MM.1S (cell line): Measurements from ENCODE around the gene FAM118B.

Source experiments
- DNase-seq: peaks from one replicate; pipeline ENCODE4 v3.0.0-alpha.2; 2015
- H2AFZ ChIP-seq: fragments of 300-600 bp; sonication (generic); 2 replicates; pipeline ENCODE4 v1.6.0; 2016; ENCODE audit warnings: antibody characterized with exemption, low read length
- H3F3A ChIP-seq: fragments of 300-600 bp; sonication (generic); 2 replicates; pipeline ENCODE4 v1.6.1; 2016; ENCODE audit warnings: mild to moderate bottlenecking, antibody characterized with exemption, low read length, moderate library complexity, mixed read lengths; ENCODE audit not compliant: insufficient read depth
- H3K27ac ChIP-seq: fragments of 300-600 bp; sonication (generic); 2 replicates; pipeline ENCODE4 v1.5.1; 2016; ENCODE audit warnings: mild to moderate bottlenecking, low read length
- H3K27me3 ChIP-seq: fragments of 300-600 bp; sonication (generic); replicated peaks from 2 replicates; pipeline ENCODE4 v1.6.0; 2016; ENCODE audit warnings: low read length; ENCODE audit not compliant: insufficient read depth
- H3K36me3 ChIP-seq: fragments of 300-600 bp; sonication (generic); replicated peaks from 2 replicates; pipeline ENCODE4 v1.6.1; 2016; ENCODE audit warnings: mild to moderate bottlenecking, low read length, mixed read lengths; ENCODE audit not compliant: insufficient read depth
- H3K4me1 ChIP-seq: fragments of 300-600 bp; sonication (generic); 2 replicates; pipeline ENCODE4 v1.6.1; 2016; ENCODE audit warnings: low read length, mixed read lengths
- H3K4me2 ChIP-seq: fragments of 300-600 bp; sonication (generic); 2 replicates; pipeline ENCODE4 v1.6.0; 2016; ENCODE audit warnings: low read depth, low read length
- H3K4me3 ChIP-seq: fragments of 300-600 bp; sonication (generic); 2 replicates; pipeline ENCODE4 v1.5.1; 2016; ENCODE audit warnings: low read length, mixed read lengths
- H3K79me2 ChIP-seq: fragments of 300-600 bp; sonication (generic); 2 replicates; pipeline ENCODE4 v1.6.1; 2016; ENCODE audit warnings: mixed run types, low read length, mixed read lengths
- H3K9ac ChIP-seq: fragments of 300-600 bp; sonication (generic); 2 replicates; pipeline ENCODE4 v1.6.1; 2016; ENCODE audit warnings: low read length, mixed read lengths
- H3K9me2 ChIP-seq: fragments of 300-600 bp; sonication (generic); replicated peaks from 2 replicates; pipeline ENCODE4 v1.6.1; 2016; ENCODE audit warnings: mild to moderate bottlenecking, low read length, mixed read lengths; ENCODE audit not compliant: insufficient read depth
- H3K9me3 ChIP-seq: fragments of 300-600 bp; sonication (generic); replicated peaks from 2 replicates; pipeline ENCODE4 v1.6.1; 2016; ENCODE audit warnings: mild to moderate bottlenecking, low read length, mixed read lengths; ENCODE audit not compliant: insufficient read depth
- H4K20me1 ChIP-seq: fragments of 300-600 bp; sonication (generic); 2 replicates; pipeline ENCODE4 v1.6.1; 2016; ENCODE audit warnings: mild to moderate bottlenecking, low read length, moderate library complexity, mixed read lengths; ENCODE audit not compliant: insufficient read depth
- EZH2 ChIP-seq: fragments of 300-600 bp; sonication (generic); optimal IDR thresholded peaks from 2 replicates; pipeline ENCODE3; 2017; ENCODE audit warnings: low read depth, mild to moderate bottlenecking, antibody characterized with exemption, low read length, mixed read lengths
- EZH2phosphoT487 ChIP-seq: fragments of 300-600 bp; sonication (generic); IDR thresholded peaks from 2 replicates; pipeline ENCODE4 v1.6.1; 2018; ENCODE audit warnings: antibody characterized with exemption, low read length
- TF ChIP-seq, protein P1 (sequence below): fragments of 300-600 bp; sonication (generic); IDR thresholded peaks from 2 replicates; pipeline ENCODE4 v1.5.1; 2016; ENCODE audit warnings: antibody characterized with exemption, low read length, mixed read lengths

Gene FAM118B

DNA sequence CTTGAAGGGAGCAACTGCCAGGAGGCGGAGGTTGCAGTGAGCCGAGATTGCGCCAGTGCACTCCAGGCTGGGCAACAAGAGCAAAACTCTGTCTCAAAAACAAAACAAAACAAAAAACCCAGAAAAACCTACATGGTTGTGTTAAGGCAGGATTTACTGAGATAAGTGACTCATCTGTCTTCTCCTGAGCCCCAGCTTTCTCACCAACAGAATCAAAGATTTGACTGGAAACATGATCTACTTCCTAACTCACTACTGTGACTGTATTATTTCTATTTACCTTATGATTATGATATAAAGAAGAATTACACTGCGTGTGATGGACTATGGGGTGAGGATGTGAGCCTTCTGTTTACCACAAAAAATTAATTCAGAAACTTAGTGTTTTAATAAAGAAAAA, 21.8 kb downstream of the FAM118B start:
- H3K9me2 ChIP-seq: no peaks in the 10 kb centered on the region
- H3K36me3 ChIP-seq: no peaks in the 10 kb centered on the region
- no peaks in the 10 kb centered on the region for H3F3A ChIP-seq
- DNase-seq: no peak
- H2AFZ ChIP-seq: no peak overlapping the region
- no peak overlapping the region for H3K4me3 ChIP-seq
- no peaks in the 10 kb centered on the region for H3K79me2 ChIP-seq
- no peaks in the 10 kb centered on the region for H4K20me1 ChIP-seq
- H3K9ac ChIP-seq: no peak overlapping the region
- no peaks in the 10 kb centered on the region for H3K27me3 ChIP-seq
- no peaks in the 10 kb centered on the region for H3K9me3 ChIP-seq
- TF ChIP-seq EZH2phosphoT487 (no peak), EZH2 (no peak)
- TF ChIP-seq, protein P1, sequence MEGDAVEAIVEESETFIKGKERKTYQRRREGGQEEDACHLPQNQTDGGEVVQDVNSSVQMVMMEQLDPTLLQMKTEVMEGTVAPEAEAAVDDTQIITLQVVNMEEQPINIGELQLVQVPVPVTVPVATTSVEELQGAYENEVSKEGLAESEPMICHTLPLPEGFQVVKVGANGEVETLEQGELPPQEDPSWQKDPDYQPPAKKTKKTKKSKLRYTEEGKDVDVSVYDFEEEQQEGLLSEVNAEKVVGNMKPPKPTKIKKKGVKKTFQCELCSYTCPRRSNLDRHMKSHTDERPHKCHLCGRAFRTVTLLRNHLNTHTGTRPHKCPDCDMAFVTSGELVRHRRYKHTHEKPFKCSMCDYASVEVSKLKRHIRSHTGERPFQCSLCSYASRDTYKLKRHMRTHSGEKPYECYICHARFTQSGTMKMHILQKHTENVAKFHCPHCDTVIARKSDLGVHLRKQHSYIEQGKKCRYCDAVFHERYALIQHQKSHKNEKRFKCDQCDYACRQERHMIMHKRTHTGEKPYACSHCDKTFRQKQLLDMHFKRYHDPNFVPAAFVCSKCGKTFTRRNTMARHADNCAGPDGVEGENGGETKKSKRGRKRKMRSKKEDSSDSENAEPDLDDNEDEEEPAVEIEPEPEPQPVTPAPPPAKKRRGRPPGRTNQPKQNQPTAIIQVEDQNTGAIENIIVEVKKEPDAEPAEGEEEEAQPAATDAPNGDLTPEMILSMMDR: no peak
- H3K4me1 ChIP-seq: no peaks in the 10 kb centered on the region
- H3K4me2 ChIP-seq: no peak overlapping the region
- H3K27ac ChIP-seq: no peak overlapping the region

DNA sequence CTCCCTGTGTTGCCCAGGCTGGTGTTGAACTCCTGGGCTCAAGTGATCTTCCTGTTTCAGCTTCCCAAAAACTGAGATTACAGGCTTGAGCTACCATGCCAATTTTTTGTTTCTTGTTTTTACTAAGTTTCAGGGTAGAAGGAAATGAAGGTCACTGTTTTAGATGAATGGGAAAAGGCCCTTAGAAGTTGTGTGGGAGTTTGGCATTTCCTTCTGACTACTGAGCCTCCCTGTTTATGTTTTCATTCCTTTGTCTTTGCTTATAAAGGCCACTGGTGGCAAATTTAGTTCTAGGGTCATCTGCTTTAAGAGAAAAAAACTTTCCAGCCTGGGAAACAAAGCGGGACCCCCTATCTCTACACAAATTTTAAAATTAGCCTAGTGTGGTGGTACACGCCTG, 35.1 kb downstream of the FAM118B start:
- Histone ChIP-seq H3K9ac (no peak overlapping the region), H3K79me2 (no peaks in the 10 kb centered on the region), H3K36me3 (peaks cover 5% of the 10 kb centered on the region; the same call in 1 of the 2 replicates), H3K4me2 (no peak overlapping the region), H3K27me3 (no peaks in the 10 kb centered on the region), H3K9me2 (no peaks in the 10 kb centered on the region), H3K4me1 (no peaks in the 10 kb centered on the region), H2AFZ (no peak overlapping the region), H3K9me3 (no peaks in the 10 kb centered on the region), H3K27ac (no peak overlapping the region), H3K4me3 (no peak overlapping the region), H4K20me1 (no peaks in the 10 kb centered on the region), H3F3A (no peaks in the 10 kb centered on the region)
- DNase-seq: no peak
- TF ChIP-seq EZH2: no peak
- TF ChIP-seq EZH2phosphoT487: no peak
- TF ChIP-seq, protein P1: no peak

DNA sequence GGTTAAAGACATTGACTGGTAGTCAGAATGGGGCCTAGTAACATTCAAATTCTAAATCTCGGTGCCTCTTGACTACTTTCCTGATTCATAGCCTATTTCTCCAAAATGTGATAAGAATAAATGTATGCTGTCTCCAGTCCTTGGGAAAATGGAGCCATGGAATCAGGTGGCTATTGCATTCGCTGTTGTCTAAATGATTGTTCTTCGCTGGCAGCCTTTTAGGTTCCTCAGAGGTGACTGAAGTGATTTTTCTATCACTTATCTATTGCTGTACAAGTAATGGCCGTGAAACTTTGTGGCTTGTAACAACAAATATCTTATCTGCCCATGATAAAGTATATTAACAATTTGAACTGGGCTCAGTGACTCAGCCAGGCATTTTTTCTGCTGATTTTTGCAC, 41.7 kb downstream of the FAM118B start:
- no peak overlapping the region for H2AFZ ChIP-seq
- no peaks in the 10 kb centered on the region for H3K79me2 ChIP-seq
- no peak overlapping the region for H3K4me3 ChIP-seq
- H4K20me1 ChIP-seq: no peaks in the 10 kb centered on the region
- no peak overlapping the region for H3K4me2 ChIP-seq
- TF ChIP-seq EZH2phosphoT487 (no peak), EZH2 (no peak)
- TF ChIP-seq, protein P1: no peak
- DNase-seq: no peak
- H3K36me3 ChIP-seq: peaks cover 5% of the 10 kb centered on the region; the same call in 1 of the 2 replicates
- no peak overlapping the region for H3K9ac ChIP-seq
- no peaks in the 10 kb centered on the region for H3F3A ChIP-seq
- no peaks in the 10 kb centered on the region for H3K27me3 ChIP-seq
- H3K9me2 ChIP-seq: no peaks in the 10 kb centered on the region
- H3K27ac ChIP-seq: no peak overlapping the region
- no peaks in the 10 kb centered on the region for H3K9me3 ChIP-seq
- no peaks in the 10 kb centered on the region for H3K4me1 ChIP-seq
